Spleen (tissue), 7 donors: ENCODE data around the gene SLC1A1.

Experiments
- POLR2AphosphoS5 ChIP-seq, 3 donors: sonication (generic); formaldehyde crosslinking; IDR thresholded peaks; one replicate each; pipeline ENCODE4 v1.5.1; 2017; ENCODE audit warnings: antibody characterized with exemption in 3 of 3
- TF ChIP-seq, protein P1 (sequence below), 11 experiments: fragments of 200-600 bp in 7 of 11; fragments of 450-650 bp in 4 of 11; sonication (generic) in 4 of 11; IDR thresholded peaks in 8 of 11; conservative IDR thresholded peaks in 3 of 11; 1 replicate in 7 of 11; 2 replicates in 4 of 11; pipeline versions ENCODE4 v1.4.0 to v1.8.0; 2016 to 2021; ENCODE audit warnings: antibody characterized with exemption in 11 of 11, inconsistent platforms in 4 of 11, mild to moderate bottlenecking in 1 of 11
- donor health status: DM: no; HTN: no; CAD: no; lungs with moderate emphysema.
- donor health status: DM: no; HTN: no; CAD: no.
- donor health status: DM: no; HTN: no; CAD: no.

DNA sequence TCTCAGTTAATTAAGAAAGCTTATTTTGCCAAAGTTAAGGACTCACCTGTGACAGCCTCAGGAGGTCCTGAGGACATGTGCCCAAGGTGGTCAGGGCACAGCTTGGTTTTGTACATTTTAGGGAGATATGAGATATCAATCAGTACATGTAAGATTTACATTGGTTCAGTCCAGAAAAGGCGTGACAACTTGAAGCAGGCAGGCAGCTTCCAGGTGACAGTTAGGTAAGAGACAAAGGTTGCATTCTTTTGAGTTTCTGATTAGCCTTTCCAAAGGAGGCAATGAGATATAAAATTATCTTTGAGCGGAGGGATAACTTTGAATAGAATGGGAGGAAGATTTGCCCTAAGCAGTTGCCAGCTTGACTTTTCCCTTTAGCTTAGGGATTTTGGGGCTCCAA, 47.8 kb downstream of the SLC1A1 start:
- TF ChIP-seq, protein P1, sequence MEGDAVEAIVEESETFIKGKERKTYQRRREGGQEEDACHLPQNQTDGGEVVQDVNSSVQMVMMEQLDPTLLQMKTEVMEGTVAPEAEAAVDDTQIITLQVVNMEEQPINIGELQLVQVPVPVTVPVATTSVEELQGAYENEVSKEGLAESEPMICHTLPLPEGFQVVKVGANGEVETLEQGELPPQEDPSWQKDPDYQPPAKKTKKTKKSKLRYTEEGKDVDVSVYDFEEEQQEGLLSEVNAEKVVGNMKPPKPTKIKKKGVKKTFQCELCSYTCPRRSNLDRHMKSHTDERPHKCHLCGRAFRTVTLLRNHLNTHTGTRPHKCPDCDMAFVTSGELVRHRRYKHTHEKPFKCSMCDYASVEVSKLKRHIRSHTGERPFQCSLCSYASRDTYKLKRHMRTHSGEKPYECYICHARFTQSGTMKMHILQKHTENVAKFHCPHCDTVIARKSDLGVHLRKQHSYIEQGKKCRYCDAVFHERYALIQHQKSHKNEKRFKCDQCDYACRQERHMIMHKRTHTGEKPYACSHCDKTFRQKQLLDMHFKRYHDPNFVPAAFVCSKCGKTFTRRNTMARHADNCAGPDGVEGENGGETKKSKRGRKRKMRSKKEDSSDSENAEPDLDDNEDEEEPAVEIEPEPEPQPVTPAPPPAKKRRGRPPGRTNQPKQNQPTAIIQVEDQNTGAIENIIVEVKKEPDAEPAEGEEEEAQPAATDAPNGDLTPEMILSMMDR (IDR thresholded peaks at IDR 0.05 in 8 of 11, conservative IDR thresholded peaks at IDR 0.05 in 3 of 11) = no peak
- TF ChIP-seq POLR2AphosphoS5 (IDR thresholded peaks at IDR 0.05) = no peak
